Effector CD4-positive, alpha-beta T cell (primary cell): ENCODE results near the gene XCR1.
A peak's percentile ranks its signal among the peaks of the same experiment; 100 is the strongest.
"Not testable (repeated sequence)": the region's sequence is repeated elsewhere in the genome, so short reads cannot be mapped to it uniquely, and the experiment has no call there.

Experiments
- DNase-seq: peaks from one replicate; pipeline ENCODE4 v3.0.0-alpha.2; 2020

The XCR1 gene

GRCh38 chr3:46001178-46001577, 26.1 kb downstream of the XCR1 start:
- DNase-seq = no peak

DNA sequence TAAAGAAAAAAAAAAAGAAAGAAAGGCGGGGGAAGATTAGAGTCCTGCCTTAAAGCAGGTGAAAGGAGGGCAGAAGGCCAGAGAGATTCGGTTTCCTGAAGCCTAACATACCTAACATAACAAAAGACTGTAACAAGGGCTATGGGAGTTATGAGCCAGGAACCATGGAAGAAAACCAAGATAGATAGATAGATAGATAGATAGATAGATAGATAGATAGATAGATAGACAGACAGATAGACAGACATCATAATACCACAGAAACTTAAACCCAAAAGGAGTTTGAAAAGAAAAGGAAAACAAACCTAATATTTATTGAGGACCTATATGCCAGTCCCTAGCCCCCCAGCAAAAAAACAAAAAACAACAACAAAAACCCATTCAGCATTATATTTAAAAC, 29.3 kb downstream of the XCR1 start:
- DNase-seq = no peak

DNA sequence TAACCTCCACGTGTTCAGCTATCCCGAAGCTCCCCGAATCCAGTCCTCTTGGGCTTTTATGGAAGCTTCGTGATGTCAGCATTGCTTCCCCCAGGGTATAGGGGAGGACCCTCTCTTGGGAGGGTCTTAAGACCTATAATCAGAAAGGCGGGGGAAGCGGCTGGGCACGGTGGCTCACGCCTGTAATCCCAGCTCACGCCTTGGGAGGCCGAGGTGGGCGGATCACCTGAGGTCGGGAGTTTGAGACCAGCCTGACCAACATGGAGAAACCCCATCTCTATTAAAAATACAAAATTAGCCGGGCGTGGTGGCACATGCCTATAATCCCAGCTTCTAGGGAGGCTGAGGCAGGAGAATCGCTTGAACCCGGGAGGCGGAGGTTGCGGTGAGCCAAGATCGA, 29.8 kb downstream of the XCR1 start:
- DNase-seq = not testable (repeated sequence)

GRCh38 chr3:45995236-45996192, 31.8 kb downstream of the XCR1 start, which contains the start of gene FYCO1:
Gene FYCO1, minus strand, starts transcription at chr3:45995824. Its CDS starts 10,914 bp downstream, at chr3:45984910.
- DNase-seq = peak; percentile 81

DNA sequence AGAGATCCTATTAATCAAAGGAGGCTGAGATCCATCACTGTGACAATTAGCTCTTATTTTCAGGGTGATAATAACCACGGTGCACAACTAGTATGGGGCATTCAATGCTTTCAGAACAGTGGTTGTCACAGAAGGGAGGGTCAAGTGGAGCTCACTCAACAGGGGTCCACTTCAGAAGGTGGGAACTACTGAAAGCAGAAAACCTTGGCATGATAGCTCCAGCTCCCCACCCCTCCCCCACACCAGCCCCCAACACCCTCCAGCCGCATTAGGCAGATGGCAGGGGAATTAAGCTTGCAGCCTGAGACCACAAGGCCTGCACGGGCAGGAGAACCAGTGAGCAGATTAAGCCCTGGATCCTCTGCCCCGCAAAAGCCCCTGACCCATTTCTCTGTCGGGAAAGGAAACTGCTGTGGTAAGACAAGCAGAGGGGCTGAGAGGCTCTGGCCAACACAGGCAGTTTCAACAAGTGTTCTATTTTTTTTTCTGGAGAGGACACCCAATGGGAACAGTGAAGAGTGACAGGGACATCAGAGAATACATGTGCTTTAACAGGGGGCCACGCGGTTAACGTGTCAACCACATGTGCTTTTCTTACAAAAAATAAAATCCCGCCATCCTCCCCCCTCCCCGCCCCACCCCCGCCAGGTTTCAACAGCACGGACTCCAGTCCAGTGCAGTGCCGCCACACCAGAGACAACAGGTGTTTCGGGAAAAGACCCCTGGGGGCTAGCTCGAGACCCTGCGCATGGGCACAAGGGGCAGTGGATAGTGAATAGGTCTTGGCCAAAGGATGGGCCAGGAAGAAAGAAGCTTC, 32.7 kb downstream of the XCR1 start:
- peak; percentile 36 for DNase-seq

GRCh38 chr3:45993421-45994027, 33.8 kb downstream of the XCR1 start:
- DNase-seq = peak; percentile 28

GRCh38 chr3:45992821-45993221, 34.5 kb downstream of the XCR1 start:
- no peak for DNase-seq

GRCh38 chr3:45992133-45992729, 35.1 kb downstream of the XCR1 start:
- no peak for DNase-seq

DNA sequence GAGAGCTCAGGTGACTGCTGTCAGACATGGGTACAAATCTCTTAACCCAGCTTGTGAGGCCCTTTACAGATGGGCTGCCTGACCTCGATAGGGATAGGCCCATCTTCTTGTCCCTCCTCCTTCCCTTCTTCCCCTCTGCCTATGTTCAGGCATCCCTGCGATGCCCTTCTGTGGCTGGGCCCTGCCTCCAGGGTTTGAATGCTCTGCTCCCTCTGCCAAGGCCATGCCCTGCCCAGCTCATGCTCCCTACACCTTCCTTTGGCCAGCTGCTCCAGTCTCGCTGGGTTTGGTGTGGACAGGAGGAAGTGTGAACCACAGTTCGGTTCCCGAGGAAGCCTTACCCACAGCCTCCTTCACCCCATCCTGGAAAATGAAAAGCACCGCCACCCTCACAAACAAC, 35.9 kb downstream of the XCR1 start:
- DNase-seq = no peak

- no peak for DNase-seq
Measured at GRCh38 chr3:45990181-45990580, 37.1 kb downstream of the XCR1 start.

- no peak for DNase-seq
Measured at GRCh38 chr3:45988804-45989203, 38.5 kb downstream of the XCR1 start.

- DNase-seq = no peak
Measured at GRCh38 chr3:45988362-45988761, 38.9 kb downstream of the XCR1 start.

DNA sequence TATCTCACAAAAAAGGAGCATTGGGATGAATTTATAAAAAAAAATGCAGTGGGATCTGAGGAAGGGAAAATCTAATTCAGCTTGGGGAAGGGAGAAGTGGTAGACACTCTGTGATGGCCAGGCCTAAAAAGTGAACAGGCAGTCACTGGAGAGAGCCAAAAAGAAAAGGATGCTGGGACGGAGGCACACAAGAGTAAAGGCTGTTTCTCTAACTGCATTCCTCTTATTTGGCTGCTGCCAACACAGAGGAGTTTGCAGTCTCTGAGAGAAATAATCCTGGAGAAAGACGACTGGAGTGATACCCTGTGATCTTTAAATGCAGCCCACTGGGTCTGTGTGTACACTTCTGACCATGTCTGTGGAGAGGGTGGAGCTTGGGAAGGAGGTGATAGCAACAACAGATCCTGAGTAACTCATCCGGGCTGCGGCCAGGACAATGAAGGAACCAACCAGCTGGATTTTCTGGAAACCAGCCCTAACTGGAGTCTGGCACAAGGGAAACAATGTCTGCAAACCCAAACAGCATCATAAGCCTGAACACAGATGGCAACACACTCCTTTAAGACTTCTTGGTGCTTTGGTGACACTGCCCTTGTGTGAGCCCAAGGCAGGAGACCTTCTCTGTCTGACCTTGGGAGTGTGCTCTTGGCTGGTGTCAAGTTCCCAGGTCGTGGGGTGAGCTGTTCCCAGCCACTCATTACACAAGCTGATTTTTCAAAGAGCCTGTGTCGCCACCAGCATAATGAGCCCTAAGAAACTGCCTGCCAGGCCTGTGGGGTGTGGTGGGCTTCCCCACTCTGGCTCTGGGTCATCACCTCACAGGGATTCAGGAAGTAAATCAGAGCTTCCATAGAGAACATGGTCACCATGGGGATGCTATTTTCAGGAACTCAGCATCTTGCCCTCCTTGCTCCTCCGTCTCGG, 39.7 kb downstream of the XCR1 start:
- no peak for DNase-seq

- DNase-seq = no peak
Measured at GRCh38 chr3:45986303-45986982, 40.8 kb downstream of the XCR1 start.

DNA sequence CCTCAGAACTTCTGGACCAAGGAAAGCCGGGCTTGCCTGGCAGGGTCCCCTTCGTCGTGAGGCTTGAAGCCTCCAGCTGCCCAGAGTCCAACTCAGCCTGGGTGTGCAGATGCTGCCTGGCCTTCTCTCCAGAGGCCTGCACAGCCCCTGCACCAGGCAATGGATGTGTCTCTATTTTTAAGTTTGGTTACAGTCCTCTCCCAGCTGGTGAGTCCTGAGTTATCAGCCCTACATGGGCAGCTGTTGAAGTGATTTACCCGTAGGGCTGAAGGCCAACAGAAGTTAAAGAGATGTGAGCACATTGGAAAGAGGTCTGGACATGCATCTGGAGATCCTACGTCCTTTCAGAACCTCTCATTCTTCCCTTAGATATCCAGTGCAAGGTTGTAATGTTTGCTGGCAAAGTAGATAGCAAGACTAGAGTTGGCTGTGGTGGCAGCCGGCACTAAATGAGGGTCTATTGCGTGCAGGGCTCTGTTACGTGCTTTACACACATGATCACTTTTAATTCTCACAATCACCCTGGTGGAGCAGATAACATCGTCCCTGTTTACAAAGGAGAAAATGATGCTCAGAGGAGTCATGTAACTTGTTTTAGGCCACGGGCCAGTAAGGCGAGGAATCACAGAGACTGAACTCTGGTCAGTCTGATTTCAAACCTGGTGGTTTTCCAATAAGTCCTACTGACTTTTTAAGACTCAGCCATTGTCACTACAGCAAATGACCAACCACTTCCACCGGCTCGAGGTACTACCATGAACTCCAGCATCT, 41.6 kb downstream of the XCR1 start:
- DNase-seq = no peak

DNA sequence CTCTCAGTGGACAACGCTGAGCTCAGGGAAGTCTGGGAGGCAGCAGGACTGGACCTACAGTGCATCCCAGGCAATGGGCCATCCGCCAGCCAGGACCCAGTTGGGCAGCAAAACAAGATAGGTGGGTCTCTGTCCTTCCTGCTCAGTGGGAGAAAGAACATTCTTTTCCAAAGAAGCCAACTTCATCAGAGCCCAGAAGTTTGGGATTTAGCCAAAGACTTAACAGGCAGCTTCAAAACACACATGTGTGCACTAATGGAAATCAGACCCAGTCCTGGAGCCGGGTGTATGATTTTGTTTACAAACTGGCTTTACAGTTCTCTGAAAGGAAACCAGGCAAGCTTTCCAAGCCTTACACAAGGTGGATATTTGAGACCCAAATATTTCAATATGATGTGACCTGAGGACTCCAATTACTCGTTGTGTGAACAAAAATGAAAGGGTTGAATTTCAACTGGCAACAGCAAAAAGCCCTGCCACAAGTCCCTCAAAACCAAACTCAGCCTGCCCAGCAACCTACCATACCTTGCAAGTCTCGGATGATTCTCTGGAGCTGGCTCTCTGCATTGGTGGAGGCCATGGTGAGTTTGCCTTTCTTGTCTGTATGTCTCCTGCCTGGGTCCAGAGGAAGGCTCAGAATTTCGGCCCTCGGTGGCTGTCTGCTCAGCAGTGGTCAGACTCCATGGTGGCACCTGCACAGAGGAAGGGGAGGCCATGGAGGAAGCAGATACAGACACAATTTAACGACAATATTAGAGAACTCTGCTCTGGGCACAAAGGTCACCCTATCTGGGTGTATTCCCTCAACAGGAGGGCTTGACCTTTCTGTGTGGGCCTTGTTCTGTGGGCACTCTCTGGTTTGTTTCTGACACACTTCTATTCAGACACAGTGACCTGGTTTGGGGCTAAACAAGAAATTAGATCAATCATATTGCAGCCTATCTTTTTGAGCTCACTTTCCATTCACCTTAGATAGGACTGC, 42.7 kb downstream of the XCR1 start:
- no peak for DNase-seq

DNA sequence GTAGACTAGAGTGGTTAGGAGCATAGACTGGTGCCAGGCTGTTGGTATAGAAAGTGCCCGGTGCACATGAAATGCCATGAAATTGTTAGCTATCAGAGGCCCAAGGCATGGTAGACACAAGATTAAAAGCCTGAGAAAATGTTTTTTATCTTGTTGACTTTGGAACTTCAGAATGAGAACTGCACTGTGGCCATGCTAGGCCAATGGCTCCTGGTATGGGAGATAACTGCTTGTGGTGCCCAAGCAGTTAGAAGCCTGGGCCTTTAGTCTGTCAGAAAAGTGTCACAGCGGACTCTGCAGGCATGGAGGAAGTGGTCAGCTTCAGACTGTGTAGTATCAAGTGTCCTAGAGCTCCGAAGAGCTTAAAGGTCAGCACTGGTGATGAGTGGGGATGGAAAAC, 43.5 kb downstream of the XCR1 start:
- DNase-seq = no peak

DNA sequence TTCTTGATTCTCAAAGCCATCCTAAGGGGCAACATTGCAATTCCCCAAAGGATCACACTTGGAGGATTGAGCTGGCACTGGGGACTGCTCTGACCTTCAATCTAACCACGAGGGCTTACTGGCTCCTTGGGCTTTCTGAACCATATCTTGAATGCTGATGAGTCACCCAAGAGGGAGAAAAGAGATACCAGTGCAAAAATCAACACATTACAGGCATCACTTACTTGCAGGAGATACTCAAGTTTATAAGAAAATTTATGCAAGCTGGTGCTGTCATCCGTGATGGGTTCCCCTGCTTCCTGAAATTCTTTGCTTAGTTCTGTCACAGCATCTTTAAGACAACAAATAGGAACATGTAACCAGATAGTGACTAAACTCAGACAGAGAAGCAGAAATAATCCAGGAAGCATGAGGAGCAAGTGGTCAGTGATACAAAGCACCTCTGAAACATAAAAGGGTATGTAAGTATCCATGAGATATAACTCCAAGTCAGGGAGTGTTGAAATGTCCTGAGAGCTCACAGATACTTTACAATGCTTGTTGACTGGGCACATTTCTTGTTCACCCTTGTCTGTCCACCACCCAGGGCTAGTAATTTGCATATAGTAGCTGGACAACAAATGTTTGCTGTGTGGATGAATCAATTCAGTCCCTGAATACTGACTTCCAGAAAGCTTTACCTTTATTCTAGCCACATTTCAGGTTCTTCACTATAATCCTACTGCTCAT, 45.8 kb downstream of the XCR1 start:
- no peak for DNase-seq
